Measurements from ENCODE around the gene TEX19.

- TF ChIP-seq SMC3 (IDR thresholded peaks at IDR 0.05) (no peak), RARB (CRISPR knock-in tag; IDR thresholded peaks at IDR 0.05) (no peak), E2F6 (IDR thresholded peaks at IDR 0.05; ENCODE audit: borderline replicate concordance, low read depth) (no peak), EP300 (IDR thresholded peaks at IDR 0.05) (no peak)
Observed at GRCh38 chr17:82311971-82312370, 47.1 kb upstream of the TEX19 start.

Data from A549 (cell line).